A549 (cell line): Measurements from ENCODE around the gene MBNL1.

ENCODE experiments used
- CBX2 ChIP-seq: fragments of 200-600 bp; sonication (generic); IDR thresholded peaks from 2 replicates; pipeline ENCODE4 v1.6.1; 2016; ENCODE audit warnings: low read depth, mild to moderate bottlenecking, borderline replicate concordance
- CBX8 ChIP-seq: fragments of 200-600 bp; sonication (generic); IDR thresholded peaks from 2 replicates; pipeline ENCODE4 v1.6.1; 2016
- CTCF ChIP-seq: fragments of >200 bp; sonication (Bioruptor Twin); formaldehyde crosslinking; IDR thresholded peaks from 3 replicates; pipeline ENCODE4 v1.5.1; 2016
- JUN ChIP-seq, 2 experiments: fragments of >200 bp; sonication (Bioruptor Twin); formaldehyde crosslinking; IDR thresholded peaks; 2 replicates in 1 of 2; 3 replicates in 1 of 2; pipeline ENCODE4 v1.6.1; 2016 to 2017
- MAX ChIP-seq: IDR thresholded peaks from 2 replicates; pipeline ENCODE4 v1.6.1; 2012
- POLR2AphosphoS2 ChIP-seq: conservative IDR thresholded peaks from 2 replicates; pipeline ENCODE4 v1.6.1; 2012; ENCODE audit warnings: low read length, improper control_type of control experiment, inconsistent platforms
- RAD21 ChIP-seq, 2 experiments: fragments of >200 bp in 1 of 2; sonication (Bioruptor Twin) in 1 of 2; formaldehyde crosslinking in 1 of 2; IDR thresholded peaks in 1 of 2; conservative IDR thresholded peaks in 1 of 2; 2 replicates in 1 of 2; 3 replicates in 1 of 2; pipeline ENCODE4 v1.6.1; 2012 to 2018; ENCODE audit warnings: inconsistent platforms in 1 of 2
- RFX5 ChIP-seq: fragments of 450-650 bp; IDR thresholded peaks from 2 replicates; pipeline ENCODE4 v1.7.1; 2014; ENCODE audit warnings: antibody characterized with exemption, mild to moderate bottlenecking, moderate library complexity
- RNF2 ChIP-seq: fragments of 200-600 bp; sonication (generic); IDR thresholded peaks from 2 replicates; pipeline ENCODE4 v1.6.1; 2016; ENCODE audit warnings: low read depth, mild to moderate bottlenecking, antibody characterized with exemption, moderate library complexity, borderline replicate concordance
- ZFP36 ChIP-seq: fragments of 450-650 bp; IDR thresholded peaks from 2 replicates; pipeline ENCODE4 v1.6.1; 2014; ENCODE audit warnings: borderline replicate concordance; ENCODE audit not compliant: partially characterized antibody

GRCh38 chr3:152241142-152242017 is 27.3 kb upstream of the MBNL1 start:
- TF ChIP-seq CTCF (no peak), RNF2 (no peak), CBX2 (no peak), ZFP36 (no peak), MAX (no peak), POLR2AphosphoS2 (no peak), JUN (IDR thresholded peaks at IDR 0.05) (no peak), CBX8 (no peak), RAD21 (conservative IDR thresholded peaks at IDR 0.05 in 1 of 2, IDR thresholded peaks at IDR 0.05 in 1 of 2) (no peak), RFX5 (no peak)
